ENCODE measurements around the gene SEC63. TPM values are rescaled to one million over a fixed set of nuclear protein-coding genes. Genes with fewer than 3 reads are reported as not detected.
A peak's percentile ranks its signal among the peaks of the same experiment; 100 is the strongest.
"Not testable (repeated sequence)": the region's sequence is repeated elsewhere in the genome, so short reads cannot be mapped to it uniquely, and the experiment has no call there.

Gene SEC63
- total RNA-seq, 1 experiment from 2014 or later, result 10.8 TPM

DNA sequence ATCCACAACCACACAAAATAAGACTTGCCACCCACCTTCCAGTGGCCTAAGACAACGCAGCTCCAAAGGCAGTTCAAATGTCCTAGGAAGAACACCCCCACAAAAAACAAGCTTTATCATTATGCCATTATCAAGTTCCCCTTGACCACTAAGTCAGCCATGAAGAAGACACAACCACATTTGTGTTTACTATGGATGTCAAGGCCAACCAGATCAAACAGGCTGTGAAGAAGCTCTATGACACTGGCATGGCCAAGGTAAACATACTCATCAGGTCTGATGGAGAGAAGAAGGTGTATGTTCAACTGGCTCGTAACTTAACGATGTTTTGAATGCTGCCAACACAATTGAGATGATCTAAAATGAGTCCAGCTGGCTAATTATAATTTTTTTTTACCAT lies 26.1 kb downstream of the SEC63 start:
- no peak for DNase-seq (ENCODE audit: low read depth)

DNA sequence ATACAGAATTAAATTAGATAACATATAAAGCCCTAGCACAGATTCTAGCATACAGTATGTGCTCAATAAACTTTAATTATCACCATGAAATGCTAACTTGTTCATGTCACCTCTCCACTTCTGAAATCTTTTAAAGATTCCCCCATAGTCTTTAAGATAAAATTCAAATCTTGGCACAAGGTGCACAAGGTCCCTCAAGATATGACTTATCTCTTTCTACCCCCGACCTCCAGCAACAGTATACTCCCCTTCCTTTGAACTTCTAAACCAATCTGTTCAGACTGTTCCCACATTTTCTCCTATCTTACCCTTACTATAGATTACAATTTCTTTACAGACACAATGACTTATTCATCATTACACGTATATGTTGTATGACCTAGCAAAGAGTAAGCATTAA lies 29.0 kb downstream of the SEC63 start:
- DNase-seq (ENCODE audit: low read depth), result no peak

DNA sequence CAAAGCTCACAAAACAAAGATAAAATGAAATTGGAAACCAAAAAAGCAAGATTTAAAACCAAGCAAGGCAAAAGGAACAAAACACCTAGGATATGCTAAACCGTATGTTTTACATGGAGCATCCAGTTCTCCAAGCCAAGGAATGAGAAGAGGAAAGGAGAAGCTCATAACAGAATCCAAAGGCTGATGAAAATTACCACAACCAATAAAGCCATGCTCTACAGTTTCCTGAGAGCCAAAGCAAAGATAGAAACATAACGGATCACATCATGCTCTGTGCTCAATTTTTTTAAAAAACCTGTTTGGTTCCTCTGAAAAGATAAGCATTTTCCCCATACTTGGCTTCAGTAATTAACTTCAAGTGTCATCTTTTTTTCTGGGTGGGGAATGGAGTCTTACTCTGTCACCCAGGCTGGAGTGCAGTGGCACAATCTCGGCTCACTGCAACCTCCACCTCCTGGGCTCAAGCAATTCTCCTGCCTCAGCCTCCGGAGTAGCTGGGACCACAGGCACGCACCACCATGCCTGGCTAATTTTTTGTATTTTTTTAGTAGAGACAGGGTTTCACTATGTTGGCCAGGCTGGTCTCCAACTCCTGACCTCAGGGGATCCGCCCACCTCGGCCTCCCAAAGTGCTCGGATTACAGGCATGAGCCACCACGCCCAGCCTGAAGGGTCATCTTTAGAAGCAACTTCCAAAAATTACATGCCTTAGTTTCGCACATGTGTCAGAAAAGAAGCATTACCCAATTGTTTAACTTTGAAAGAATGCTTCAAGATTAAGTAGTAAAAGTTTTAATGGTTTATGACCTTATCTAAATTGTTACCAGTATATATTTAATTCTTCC lies 31.1 kb downstream of the SEC63 start:
- not testable (repeated sequence) for DNase-seq (ENCODE audit: low read depth)

DNA sequence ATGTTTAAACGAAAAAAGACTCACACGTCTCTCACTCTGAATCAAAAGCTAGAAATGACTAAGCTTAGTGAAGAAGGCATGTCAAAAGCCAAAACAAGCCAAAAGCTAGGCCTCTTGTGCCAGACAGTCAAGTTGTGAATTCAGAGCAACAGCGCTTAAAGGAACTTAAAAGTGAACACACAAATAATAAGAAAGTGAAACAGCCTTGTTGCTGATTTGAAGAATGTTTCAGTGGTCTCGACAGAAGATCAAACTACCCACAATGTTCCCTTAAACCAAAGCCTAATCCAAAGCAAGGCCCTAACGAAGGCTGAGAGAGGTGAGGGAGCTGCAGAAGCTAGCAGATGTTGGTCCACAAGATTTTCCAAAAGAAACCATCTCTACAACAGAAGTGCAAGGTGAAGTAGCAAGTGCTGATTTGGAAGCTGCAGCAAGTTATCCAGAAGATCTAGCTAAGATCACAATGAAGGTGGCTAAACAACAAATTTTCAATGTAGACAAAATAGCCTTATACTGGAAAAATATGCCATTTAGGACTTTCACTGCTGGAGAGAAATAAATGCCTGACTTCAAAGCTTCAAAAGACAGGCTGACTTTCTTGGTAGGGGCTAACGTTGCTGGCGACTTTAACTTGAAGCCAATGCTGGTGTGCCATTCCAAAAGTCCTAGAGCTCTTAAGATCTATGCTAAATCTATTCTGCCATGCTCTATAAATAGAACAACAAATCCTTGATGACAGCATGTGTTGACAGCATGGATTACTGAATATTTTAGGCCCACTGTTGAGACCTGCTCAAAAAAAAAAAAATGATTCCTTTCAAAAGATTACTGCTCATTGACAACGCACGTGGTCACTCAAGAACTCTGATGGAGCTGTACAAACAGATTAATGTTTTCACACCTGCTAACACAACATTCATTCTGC lies 40.3 kb downstream of the SEC63 start:
- DNase-seq (ENCODE audit: low read depth), result no peak

DNA sequence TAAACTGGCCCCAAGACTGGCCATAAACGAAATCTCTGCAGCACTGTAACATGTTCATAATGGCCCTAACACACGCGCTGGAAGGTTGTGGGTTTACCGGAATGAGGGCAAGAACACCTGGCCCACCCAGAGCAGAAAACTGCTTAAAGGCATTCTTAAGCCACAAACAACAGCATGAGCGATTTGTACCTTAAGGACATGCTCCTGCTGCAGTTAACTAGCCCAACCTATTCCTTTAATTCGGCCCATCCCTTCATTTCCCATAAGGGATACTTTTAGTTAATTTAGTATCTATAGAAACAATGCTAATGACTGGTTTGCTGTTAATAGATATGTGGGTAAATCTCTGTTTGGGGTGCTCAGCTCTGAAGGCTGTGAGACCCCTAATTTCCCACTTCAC lies 41.0 kb downstream of the SEC63 start:
- DNase-seq (ENCODE audit: low read depth), result not testable (repeated sequence)

DNA sequence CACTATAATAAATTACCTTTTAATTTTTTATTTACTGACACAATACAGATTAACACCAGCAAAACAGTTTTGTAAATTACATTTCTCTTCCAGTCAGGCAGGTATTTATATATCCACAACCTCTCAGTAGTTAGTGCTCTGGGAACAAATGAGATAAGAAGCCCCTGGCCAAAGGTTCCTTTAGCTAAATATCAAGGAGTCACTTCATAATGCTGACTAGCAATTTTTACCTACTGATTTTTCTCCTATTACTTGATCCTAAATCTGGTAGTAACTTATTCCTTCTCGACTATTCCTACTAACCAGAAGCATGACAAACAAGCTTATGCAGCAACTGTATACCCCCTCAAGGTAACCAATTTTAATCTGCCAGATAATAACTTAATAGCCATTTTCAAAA lies 46.3 kb downstream of the SEC63 start:
- no peak for DNase-seq (ENCODE audit: low read depth)

DNA sequence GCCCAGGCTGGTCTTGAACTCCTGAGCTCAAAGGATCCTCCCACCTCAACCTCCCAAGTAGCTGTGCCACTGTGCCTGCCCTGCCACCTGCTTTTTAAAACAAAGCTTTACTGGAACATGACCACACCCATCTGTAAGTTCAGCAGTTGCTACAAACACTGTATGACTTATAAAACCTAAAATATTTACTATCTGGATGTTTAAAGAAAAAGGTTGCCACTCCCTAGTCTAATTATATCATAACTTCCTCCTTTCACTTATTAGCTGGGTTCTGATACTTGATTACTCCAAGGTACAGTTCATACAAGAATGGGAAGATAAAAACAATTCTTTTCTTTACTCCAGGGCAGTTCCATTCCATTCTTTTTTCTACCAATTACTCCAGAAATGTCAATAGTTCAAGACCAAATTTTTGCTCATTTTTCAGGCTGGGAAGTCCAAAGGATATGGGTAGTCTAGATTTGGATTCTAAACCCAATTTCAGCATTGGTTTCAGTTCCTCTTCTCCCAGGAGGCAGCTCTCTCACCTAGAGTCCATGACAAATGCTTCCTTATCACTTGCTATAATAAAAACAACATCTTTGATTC lies 63.1 kb downstream of the SEC63 start:
- DNase-seq (ENCODE audit: low read depth), result no peak

DNA sequence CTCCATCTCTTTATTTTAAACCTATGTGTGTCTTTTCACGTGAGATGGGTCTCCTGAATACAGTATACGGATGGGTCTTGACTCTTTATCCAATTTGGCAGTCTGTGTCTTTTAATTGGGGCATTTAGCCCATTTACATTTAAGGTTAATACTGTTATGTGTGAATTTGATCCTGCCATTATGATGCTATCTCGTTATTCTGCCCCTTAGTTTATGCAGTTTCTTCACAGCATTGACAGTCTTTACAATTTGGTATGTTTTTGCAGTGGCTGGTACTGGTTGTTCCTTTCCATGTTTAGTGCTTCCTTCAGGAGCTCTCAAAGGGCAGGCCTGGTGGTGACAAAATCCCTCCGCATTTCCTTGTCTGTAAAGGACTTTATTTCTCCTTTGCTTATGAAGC lies 67.6 kb downstream of the SEC63 start:
- not testable (repeated sequence) for DNase-seq (ENCODE audit: low read depth)

DNA sequence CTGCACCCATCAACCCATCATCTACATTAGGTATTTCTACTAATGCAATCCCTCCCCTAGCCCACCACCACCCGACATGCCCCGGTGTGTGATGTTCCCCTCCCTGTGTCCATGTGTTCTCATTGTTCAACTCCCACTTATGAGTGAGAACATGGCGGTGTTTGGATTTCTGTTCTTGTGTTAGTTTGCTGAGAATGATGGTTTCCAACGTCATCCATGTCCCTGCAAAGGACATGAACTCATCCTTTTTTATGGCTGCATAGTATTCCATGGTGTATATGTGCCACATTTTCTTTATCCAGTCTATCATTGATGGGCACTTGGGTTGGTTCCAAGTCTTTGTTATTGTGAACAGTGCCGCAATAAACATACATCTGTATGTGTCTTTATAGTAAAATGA lies 72.1 kb downstream of the SEC63 start:
- not testable (repeated sequence) for DNase-seq (ENCODE audit: low read depth)

DNA sequence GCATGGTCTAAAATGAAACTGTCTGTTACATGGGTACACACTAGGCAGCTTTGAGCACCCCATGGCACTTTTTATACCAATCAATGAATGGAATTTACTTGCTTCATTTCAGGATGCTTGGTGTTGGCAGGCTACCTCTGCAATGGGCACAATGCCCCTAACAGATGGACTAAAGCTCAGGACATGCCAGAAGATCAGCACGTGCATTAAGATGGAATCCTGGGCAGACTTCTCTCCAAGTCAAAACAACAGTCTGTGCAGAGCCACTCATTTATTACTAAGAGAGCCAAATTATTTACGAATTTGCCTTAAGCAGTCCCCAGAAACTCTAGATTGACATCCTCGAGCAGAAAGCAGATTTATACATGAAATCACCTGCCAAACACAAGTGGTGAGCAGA lies 78.1 kb downstream of the SEC63 start:
- DNase-seq (ENCODE audit: low read depth), result no peak

DNA sequence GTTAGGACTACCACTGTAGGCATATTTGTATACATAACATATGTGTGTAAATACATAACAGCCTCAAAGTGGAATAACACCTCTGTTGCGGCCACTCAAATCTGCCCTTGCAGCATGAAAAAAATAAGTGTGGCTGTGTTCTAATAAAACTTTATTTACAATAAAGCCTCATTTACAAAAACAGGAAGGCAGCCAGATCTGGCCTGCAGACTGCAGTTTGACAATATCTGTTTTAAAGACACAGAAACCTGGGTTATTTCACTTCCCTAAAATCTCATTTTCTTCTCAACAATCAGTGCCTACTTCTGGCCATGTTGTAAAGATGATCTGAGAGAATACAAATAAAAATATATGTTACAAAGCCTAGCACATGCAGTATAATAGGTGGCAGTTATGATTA lies 80.0 kb downstream of the SEC63 start:
- DNase-seq (ENCODE audit: low read depth), result no peak

DNA sequence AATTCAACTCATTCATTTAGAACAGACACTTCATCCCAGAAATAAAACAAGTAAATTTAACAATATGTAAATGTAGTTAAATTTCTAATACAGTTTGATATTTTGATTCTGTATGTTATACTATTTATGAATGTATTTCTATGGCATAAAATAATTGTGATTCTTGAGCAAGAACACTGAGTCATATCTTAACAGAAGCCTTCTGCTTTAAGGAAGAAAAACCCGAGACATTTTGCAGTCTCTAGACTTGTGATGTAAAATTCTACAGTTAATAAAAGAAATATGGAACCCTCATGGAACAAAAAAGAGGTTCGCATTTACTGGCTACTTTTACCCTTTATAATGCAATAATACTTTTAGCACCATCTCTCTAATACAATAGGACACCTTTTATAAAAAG lies 86.0 kb downstream of the SEC63 start:
- no peak for DNase-seq (ENCODE audit: low read depth)

DNA sequence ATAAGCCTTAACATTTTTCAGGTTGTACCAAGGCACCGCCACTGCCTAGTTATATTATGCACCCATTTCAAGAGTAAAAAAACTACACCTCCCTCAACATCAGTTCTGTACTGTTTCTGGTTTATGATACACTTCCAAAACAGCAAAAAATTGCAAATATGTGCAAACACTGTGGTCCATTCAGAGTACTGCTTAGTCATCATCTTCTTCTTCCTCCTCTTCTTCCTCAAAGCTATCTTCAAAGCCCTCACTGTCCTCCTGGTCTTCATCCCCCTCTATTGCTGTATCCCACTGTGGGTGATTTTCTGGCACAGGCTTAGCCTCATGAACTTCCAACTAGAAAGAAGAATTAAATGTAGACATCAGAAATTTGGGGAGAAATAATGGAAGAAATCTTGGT lies 86.5 kb downstream of the SEC63 start:
- peak; percentile 31 for DNase-seq (ENCODE audit: low read depth)

DNA sequence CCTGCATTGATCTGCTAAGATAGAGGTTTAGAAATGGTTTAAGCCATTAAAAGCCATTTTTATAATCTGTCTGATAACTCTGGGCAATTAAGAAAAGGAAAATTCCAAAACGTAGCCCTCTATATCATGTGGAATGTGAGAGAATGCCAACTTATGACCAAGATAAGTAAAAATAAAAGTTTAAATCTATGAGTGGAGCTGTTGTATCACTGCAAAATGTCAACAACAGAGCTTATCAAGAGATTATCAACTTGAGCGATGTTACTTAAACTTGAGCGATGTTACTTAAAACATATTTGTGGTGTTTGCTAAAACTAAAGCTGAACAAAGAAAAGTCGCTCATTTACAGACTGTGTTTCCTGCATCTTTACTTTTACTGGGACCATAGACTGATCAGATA lies 87.0 kb downstream of the SEC63 start:
- DNase-seq (ENCODE audit: low read depth), result no peak

DNA sequence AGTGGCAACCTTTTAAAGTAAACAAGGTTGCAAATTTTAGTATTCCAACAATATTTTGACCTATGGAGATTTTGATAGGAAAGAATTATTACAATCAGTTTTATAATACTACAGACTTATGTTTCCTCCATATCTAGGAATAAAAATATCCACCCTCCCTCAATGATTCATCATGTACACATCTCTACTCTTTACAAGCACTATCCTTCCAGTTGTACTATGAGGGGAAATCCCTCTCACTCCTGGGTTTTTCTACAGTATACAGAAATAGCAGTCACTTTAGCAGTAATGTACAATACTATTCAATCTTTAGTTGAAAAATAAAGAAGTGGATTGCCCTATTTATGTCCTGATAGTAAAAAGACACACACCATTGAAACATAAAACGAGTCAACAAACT lies 87.6 kb downstream of the SEC63 start:
- DNase-seq (ENCODE audit: low read depth), result peak; percentile 20

DNA sequence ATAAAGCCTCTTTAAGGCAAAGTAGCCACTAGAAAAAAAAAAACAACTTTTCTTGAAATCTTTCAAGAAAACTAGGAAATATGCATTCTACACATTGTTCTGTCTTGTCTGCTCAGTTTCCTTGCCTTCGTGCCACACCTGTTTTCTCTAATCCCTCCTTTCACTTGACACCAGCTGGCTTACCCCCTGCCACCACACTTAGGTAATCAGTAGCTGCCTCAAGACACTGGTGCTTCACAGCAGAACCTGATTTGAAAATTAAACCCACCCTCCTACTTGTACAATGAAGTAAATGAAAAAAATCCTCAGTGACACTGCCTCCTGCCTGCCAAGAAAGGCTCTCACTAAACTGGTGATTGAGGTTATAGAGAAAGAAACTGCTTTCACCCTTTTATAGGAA lies 88.1 kb downstream of the SEC63 start:
- no peak for DNase-seq (ENCODE audit: low read depth)

DNA sequence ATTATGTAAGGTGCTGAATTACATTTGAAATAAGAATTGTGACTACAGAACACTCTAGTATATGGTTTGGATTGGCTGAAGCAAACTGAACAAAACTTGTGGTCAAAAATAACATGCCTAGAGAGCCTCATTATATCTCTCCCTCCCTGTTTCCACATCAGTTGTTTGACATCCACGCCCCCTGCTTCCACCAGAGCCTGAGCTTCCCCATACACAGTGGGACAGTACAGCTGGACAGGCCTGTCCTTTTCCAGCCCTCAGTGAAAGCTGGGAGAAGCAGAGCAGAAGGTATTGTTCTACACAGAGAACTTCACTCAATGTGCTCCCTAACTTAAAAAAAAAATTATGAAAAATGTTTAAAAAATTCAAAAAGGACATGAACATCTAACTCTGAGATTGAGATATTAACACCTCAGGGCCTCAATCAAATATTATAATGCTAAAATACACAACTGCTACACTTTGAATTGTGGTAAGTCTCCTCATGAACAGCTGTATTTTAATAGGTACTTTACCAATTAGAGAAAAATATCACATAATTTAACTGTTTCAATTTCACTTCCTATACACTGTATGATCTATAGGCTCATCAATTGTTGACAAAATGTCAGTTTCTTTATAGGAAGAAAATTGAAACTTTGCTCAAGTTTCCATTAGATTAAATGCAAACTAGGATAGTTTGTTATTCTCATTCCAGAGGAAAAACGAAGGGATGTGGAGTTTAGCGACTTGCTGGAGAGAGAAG lies 89.0 kb downstream of the SEC63 start:
- no peak for DNase-seq (ENCODE audit: low read depth)

DNA sequence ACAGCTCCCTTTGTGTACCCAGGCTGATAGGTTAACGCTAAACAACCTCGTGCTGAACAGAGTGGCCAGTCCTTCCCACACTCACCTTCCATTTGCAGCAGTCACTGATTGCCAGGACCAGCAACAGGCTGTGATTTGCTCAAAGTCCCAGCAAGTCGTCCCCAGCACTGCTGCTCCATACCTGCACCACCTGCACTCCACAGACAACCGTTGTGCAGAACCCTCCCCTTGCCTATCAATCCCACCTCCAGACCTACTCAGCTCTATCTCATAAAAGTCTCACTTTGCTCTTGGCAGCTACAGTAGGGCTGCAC lies 90.7 kb downstream of the SEC63 start:
- no peak for DNase-seq (ENCODE audit: low read depth)

DNA sequence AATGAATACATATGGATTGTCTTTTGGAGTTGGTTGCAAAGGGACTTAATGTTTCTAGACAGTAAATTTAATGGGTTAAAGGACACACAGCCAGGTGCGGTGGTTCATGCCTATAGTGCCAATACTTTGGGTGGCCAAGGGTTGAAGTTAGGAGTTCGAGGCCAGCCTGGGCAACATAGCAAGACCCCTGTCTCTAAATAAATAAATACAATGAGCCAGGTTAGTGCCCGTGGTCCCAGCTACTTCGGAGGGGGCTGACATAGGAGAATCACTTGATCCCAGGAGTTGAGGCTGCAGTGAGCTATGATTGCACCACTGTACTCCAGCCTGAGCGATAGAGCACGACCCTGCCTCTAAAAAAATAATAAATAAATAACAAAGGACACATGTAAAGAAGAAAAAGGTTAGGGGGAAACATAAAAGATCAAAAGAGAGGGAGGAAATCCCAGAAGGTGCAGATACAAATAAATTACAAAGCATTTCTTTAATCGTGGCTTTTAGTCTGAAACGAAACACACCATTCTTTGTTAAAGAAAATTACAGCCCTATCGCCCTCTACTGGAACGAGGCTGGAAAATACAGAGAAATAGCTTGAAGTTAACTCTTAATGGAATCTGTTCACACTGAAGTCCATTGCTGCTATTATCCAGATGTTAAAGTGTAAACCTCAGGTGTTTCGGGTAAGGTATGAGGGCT lies 91.3 kb downstream of the SEC63 start:
- no peak for DNase-seq (ENCODE audit: low read depth)

DNA sequence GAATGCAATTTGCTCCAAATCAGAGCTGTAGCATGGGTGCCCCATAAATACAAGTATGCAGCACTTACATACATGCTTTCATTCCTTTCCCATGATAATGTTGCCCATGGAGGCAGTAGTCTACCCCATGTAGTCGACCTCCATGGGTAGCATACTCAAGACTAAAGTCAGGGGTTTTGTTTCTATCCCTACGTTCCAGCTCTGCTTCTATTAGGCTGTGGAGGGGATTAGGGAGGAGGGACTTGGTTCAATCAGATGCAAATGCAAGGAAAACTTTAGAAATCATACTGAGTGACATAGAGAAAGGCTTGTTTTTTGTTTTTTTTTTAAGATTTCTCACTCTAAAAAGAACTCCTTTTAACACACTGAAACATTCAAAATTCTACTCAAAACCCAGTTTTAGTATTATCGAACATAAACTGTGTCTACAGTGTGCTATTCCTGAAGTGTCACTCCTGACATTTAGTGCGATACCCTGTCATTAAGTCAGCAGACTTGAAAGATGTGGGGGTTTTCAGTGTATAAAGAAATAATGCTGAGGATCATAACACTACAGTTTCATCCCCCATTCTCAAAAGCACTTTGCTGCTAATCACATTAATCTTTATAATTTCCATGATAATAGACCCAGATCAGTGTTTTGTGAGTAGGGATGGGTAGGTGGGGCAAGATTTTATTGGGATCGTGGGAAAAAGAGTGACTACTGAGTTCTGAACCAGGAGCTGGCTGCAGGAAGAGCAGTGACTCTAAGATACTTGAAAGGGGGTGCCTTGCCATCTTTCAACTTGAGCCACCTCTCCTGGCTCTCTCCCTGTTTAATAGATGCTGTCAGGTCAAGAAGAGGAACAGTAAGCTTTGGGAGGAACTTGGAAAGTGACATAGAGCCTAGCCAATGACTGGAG lies 93.5 kb downstream of the SEC63 start:
- no peak for DNase-seq (ENCODE audit: low read depth)

Measured in HT1080 (cell line).